HUES6 (cell line): ENCODE results near the gene HDAC4.

Experiments
- H3K27ac ChIP-seq: 2 replicates; pipeline ENCODE4 v1.7.0; 2013; ENCODE audit warnings: low read depth, mild to moderate bottlenecking, low read length, inconsistent platforms
- H3K27me3 ChIP-seq: 2 replicates; pipeline ENCODE4 v1.6.1; 2013; ENCODE audit warnings: low read length; ENCODE audit not compliant: control insufficient read depth, insufficient read depth
- H3K36me3 ChIP-seq: 2 replicates; pipeline ENCODE4 v1.6.1; 2013; ENCODE audit warnings: low read length; ENCODE audit not compliant: control insufficient read depth, insufficient read depth
- H3K4me1 ChIP-seq: 2 replicates; pipeline ENCODE4 v1.6.1; 2013; ENCODE audit warnings: low read length; ENCODE audit not compliant: control insufficient read depth, insufficient read depth
- H3K4me3 ChIP-seq: 2 replicates; pipeline ENCODE4 v1.5.1; 2013; ENCODE audit warnings: low read depth, low read length
- H3K9ac ChIP-seq: one replicate; pipeline ENCODE4 v1.6.1; 2013; ENCODE audit warnings: mild to moderate bottlenecking, low read length
- H3K9me3 ChIP-seq: 2 replicates; pipeline ENCODE4 v1.6.1; 2013; ENCODE audit warnings: low read depth, low read length; ENCODE audit not compliant: control insufficient read depth, insufficient read depth

Gene HDAC4

GRCh38 chr2:239175181-239175580 is 225.6 kb downstream of the HDAC4 start:
- H3K36me3 ChIP-seq, result peaks cover 17% of the 10 kb centered on the region
- no peaks in the 10 kb centered on the region for H3K4me1 ChIP-seq
- no peak overlapping the region for H3K4me3 ChIP-seq
- H3K9me3 ChIP-seq, result peaks cover 40% of the 10 kb centered on the region
- no peak overlapping the region for H3K27ac ChIP-seq
- H3K27me3 ChIP-seq, result no peaks in the 10 kb centered on the region
- no peak overlapping the region for H3K9ac ChIP-seq

GRCh38 chr2:239173301-239173700 is 227.5 kb downstream of the HDAC4 start:
- H3K4me3 ChIP-seq, result no peak overlapping the region
- H3K27ac ChIP-seq, result no peak overlapping the region
- H3K9me3 ChIP-seq, result peaks cover 40% of the 10 kb centered on the region

GRCh38 chr2:239171643-239172042 is 229.2 kb downstream of the HDAC4 start:
- Histone ChIP-seq H3K27ac (no peak overlapping the region), H3K4me1 (no peaks in the 10 kb centered on the region), H3K4me3 (no peak overlapping the region), H3K9ac (no peak overlapping the region), H3K9me3 (peaks cover 38% of the 10 kb centered on the region), H3K36me3 (peaks cover 17% of the 10 kb centered on the region), H3K27me3 (no peaks in the 10 kb centered on the region)

More at GRCh38 chr2:239173301-239173700, 227.5 kb downstream of the HDAC4 start:
- H3K4me1 ChIP-seq, result no peaks in the 10 kb centered on the region
- H3K9ac ChIP-seq, result no peak overlapping the region
- no peaks in the 10 kb centered on the region for H3K27me3 ChIP-seq
- H3K36me3 ChIP-seq, result peaks cover 17% of the 10 kb centered on the region

GRCh38 chr2:239169311-239170048 is 231.3 kb downstream of the HDAC4 start:
- no peak overlapping the region for H3K9ac ChIP-seq
- H3K4me3 ChIP-seq, result no peak overlapping the region
- no peaks in the 10 kb centered on the region for H3K4me1 ChIP-seq
- peaks cover 26% of the 10 kb centered on the region for H3K9me3 ChIP-seq
- peaks cover 3% of the 10 kb centered on the region; the same call in 1 of the 2 replicates for H3K36me3 ChIP-seq
- no peak overlapping the region; the same call in 1 of the 2 replicates for H3K27ac ChIP-seq
- H3K27me3 ChIP-seq, result no peaks in the 10 kb centered on the region

- Histone ChIP-seq H3K27ac (no peak overlapping the region; the same call in 1 of the 2 replicates), H3K4me3 (no peak overlapping the region), H3K4me1 (no peaks in the 10 kb centered on the region), H3K9ac (no peak overlapping the region), H3K36me3 (peaks cover 2% of the 10 kb centered on the region; the same call in 1 of the 2 replicates), H3K27me3 (no peaks in the 10 kb centered on the region), H3K9me3 (peaks cover 20% of the 10 kb centered on the region)
Measured at GRCh38 chr2:239168575-239168974, 232.2 kb downstream of the HDAC4 start.

- Histone ChIP-seq H3K9me3 (peaks cover 18% of the 10 kb centered on the region), H3K27me3 (no peaks in the 10 kb centered on the region), H3K9ac (no peak overlapping the region), H3K4me3 (no peak overlapping the region), H3K27ac (no peak overlapping the region), H3K36me3 (peaks cover 9% of the 10 kb centered on the region), H3K4me1 (no peaks in the 10 kb centered on the region)
Measured at GRCh38 chr2:239167766-239168444, 232.9 kb downstream of the HDAC4 start.

GRCh38 chr2:239167011-239167673 is 233.7 kb downstream of the HDAC4 start:
- peaks cover 15% of the 10 kb centered on the region for H3K36me3 ChIP-seq
- H3K4me3 ChIP-seq, result no peak overlapping the region
- no peaks in the 10 kb centered on the region for H3K4me1 ChIP-seq
- H3K9ac ChIP-seq, result no peak overlapping the region
- peaks cover 11% of the 10 kb centered on the region for H3K9me3 ChIP-seq
- H3K27ac ChIP-seq, result no peak overlapping the region
- H3K27me3 ChIP-seq, result no peaks in the 10 kb centered on the region

GRCh38 chr2:239166201-239166834 is 234.5 kb downstream of the HDAC4 start:
- Histone ChIP-seq H3K27me3 (no peaks in the 10 kb centered on the region), H3K9ac (no peak overlapping the region), H3K27ac (no peak overlapping the region), H3K4me3 (no peak overlapping the region), H3K4me1 (no peaks in the 10 kb centered on the region), H3K36me3 (peaks cover 15% of the 10 kb centered on the region), H3K9me3 (peaks cover 6% of the 10 kb centered on the region)

- H3K4me1 ChIP-seq, result no peaks in the 10 kb centered on the region
- H3K36me3 ChIP-seq, result peaks cover 15% of the 10 kb centered on the region
- no peak overlapping the region for H3K27ac ChIP-seq
Measured at GRCh38 chr2:239165206-239165831, 235.5 kb downstream of the HDAC4 start.

GRCh38 chr2:239164335-239164871 is 236.4 kb downstream of the HDAC4 start:
- no peaks in the 10 kb centered on the region for H3K4me1 ChIP-seq
- H3K27me3 ChIP-seq, result no peaks in the 10 kb centered on the region
- H3K9ac ChIP-seq, result no peak overlapping the region
- peaks cover 15% of the 10 kb centered on the region for H3K36me3 ChIP-seq
- H3K4me3 ChIP-seq, result no peak overlapping the region
- H3K9me3 ChIP-seq, result no peaks in the 10 kb centered on the region
- no peak overlapping the region for H3K27ac ChIP-seq

More at GRCh38 chr2:239165206-239165831, 235.5 kb downstream of the HDAC4 start:
- Histone ChIP-seq H3K9ac (no peak overlapping the region), H3K9me3 (no peaks in the 10 kb centered on the region), H3K4me3 (no peak overlapping the region), H3K27me3 (no peaks in the 10 kb centered on the region)
